ENCODE measurements around the gene ZNF608. TPM values are rescaled to one million over a fixed set of nuclear protein-coding genes. Genes with fewer than 3 reads are reported as not detected.

ZNF608 gene
- total and polyA plus RNA-seq, 10 donors = 5.8 to 14.4 (median 10.2) TPM

DNA sequence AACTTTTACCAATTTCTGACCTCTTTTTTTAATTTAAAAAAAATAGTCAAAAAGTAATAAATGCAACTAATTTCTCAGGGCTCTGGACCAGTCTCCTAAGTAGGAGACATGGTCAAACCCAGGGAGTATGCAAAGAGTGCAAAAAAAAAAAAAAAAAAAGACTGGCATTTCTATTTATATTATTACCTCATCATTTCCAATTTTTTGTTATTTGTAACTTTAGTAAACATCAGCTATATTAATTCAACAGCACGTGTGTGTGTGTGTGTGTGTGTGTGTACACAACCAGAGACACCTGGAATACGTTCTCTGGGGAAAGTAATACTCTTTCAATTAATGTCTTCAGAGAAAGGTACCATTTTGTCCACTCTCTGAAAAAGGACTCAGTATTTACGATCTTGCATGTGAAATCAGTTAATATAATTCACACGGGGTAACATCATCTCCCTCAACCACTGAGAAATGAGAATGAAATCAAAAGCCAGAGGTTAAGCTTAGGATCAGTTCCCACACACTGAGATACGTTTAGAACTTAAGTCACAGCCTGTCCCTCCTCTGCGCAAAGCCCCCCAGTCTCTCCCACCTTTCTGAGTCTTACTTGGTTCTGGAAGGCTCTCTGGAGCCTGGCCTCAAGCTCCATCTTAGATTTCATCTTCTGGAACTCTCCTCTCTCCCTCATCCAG is 21.9 kb downstream of the ZNF608 start:
- Histone ChIP-seq H3K4me3 (peak overlapping the region in 1 of 8 donors; percentile 25), H3K36me3 (no peaks in the 10 kb centered on the region), H3K27ac (peak overlapping the region in 2 of 8 donors; percentile 3 to 29), H3K4me1 (peaks cover 0 to 29% (median 0%) of the 10 kb centered on the region in 6 donors), H3K9me3 (no peaks in the 10 kb centered on the region), H3K27me3 (replicated peaks in 1 of 7) (no peaks in the 10 kb centered on the region)
- no peak for DNase-seq
- intact Hi-C loops (cut with DNase I; ENCODE audit: low total_unique reads) = no loop called here
- no peak for TF ChIP-seq POLR2A (IDR thresholded peaks at IDR 0.05)
- TF ChIP-seq, protein P1, sequence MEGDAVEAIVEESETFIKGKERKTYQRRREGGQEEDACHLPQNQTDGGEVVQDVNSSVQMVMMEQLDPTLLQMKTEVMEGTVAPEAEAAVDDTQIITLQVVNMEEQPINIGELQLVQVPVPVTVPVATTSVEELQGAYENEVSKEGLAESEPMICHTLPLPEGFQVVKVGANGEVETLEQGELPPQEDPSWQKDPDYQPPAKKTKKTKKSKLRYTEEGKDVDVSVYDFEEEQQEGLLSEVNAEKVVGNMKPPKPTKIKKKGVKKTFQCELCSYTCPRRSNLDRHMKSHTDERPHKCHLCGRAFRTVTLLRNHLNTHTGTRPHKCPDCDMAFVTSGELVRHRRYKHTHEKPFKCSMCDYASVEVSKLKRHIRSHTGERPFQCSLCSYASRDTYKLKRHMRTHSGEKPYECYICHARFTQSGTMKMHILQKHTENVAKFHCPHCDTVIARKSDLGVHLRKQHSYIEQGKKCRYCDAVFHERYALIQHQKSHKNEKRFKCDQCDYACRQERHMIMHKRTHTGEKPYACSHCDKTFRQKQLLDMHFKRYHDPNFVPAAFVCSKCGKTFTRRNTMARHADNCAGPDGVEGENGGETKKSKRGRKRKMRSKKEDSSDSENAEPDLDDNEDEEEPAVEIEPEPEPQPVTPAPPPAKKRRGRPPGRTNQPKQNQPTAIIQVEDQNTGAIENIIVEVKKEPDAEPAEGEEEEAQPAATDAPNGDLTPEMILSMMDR (IDR thresholded peaks at IDR 0.05 in 8 of 11, conservative IDR thresholded peaks at IDR 0.05 in 3 of 11) = no peak
- TF ChIP-seq POLR2AphosphoS5 (IDR thresholded peaks at IDR 0.05) = no peak
- 79 to 86% (median 82%) methylated on average over 6 of the region's 6 CpGs for WGBS, 5 donors

DNA sequence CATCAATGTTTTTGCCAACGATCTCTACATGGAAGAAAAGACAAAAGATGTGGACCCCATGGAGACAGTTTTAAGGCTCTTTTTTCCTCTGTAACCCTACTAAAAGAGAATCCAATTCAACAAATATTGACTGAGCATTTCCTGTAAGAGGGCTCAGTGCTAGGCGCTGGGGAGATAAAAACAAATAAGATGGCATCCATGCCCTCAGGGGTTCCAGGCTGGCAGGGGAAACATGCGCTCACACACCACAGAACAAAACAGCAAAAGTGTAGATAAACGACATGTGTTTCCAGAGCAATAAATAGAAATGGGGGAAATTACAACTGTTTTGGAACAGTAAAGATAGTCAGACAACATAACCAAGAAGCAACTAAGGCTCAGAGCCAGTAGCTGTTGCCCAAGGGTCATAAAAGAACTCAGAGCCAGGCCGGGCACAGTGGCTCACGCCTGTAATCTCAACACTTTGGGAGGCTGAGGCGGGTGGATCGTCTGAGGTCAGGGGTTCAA is 25.2 kb downstream of the ZNF608 start:
- no peak for DNase-seq
- Histone ChIP-seq H3K27ac (no peak overlapping the region), H3K4me3 (no peak overlapping the region), H3K36me3 (no peaks in the 10 kb centered on the region), H3K4me1 (peaks cover 0 to 51% (median 6%) of the 10 kb centered on the region in 6 donors), H3K27me3 (replicated peaks in 1 of 7) (no peaks in the 10 kb centered on the region), H3K9me3 (no peaks in the 10 kb centered on the region)
- intact Hi-C loops (cut with DNase I; ENCODE audit: low total_unique reads) = no loop called here
- TF ChIP-seq, protein P1 (IDR thresholded peaks at IDR 0.05 in 8 of 11, conservative IDR thresholded peaks at IDR 0.05 in 3 of 11) = no peak
- TF ChIP-seq POLR2AphosphoS5 (IDR thresholded peaks at IDR 0.05) = no peak
- TF ChIP-seq POLR2A (IDR thresholded peaks at IDR 0.05) = no peak
- WGBS, 5 donors = 87 to 95% (median 90%) methylated on average over 8 of the region's 8 CpGs

DNA sequence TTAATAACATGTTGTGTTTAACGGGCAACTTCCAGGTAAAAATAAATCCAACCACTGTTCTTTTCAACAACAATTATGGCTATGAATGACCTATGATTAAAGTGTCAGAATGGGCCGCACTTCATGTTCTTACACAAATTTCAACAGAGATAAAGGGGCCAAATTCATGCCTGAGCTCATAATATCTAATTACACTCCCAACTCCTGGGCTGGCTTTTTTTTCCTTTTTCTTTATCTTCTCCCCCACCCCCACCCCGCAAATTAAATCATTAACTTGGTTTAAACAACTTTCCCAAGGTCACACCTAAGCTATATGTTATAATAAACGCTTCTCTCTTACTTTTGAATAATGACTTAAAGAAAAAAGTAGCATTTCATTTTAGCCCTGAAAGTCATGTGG is 25.8 kb downstream of the ZNF608 start:
- WGBS, 5 donors = 89 to 94% (median 92%) methylated on average over 4 of the region's 4 CpGs
- no peak overlapping the region for H3K4me3 ChIP-seq
- H3K27ac ChIP-seq = no peak overlapping the region
- peaks cover 0 to 48% (median 6%) of the 10 kb centered on the region in 6 donors for H3K4me1 ChIP-seq
- H3K27me3 ChIP-seq (replicated peaks in 1 of 7) = no peaks in the 10 kb centered on the region
- no peaks in the 10 kb centered on the region for H3K36me3 ChIP-seq
- intact Hi-C loops (cut with DNase I; ENCODE audit: low total_unique reads) = no loop called here
- no peak for TF ChIP-seq POLR2A (IDR thresholded peaks at IDR 0.05)
- TF ChIP-seq POLR2AphosphoS5 (IDR thresholded peaks at IDR 0.05) = no peak
- TF ChIP-seq, protein P1 (IDR thresholded peaks at IDR 0.05 in 8 of 11, conservative IDR thresholded peaks at IDR 0.05 in 3 of 11) = no peak
- H3K9me3 ChIP-seq = no peaks in the 10 kb centered on the region
- DNase-seq = no peak

DNA sequence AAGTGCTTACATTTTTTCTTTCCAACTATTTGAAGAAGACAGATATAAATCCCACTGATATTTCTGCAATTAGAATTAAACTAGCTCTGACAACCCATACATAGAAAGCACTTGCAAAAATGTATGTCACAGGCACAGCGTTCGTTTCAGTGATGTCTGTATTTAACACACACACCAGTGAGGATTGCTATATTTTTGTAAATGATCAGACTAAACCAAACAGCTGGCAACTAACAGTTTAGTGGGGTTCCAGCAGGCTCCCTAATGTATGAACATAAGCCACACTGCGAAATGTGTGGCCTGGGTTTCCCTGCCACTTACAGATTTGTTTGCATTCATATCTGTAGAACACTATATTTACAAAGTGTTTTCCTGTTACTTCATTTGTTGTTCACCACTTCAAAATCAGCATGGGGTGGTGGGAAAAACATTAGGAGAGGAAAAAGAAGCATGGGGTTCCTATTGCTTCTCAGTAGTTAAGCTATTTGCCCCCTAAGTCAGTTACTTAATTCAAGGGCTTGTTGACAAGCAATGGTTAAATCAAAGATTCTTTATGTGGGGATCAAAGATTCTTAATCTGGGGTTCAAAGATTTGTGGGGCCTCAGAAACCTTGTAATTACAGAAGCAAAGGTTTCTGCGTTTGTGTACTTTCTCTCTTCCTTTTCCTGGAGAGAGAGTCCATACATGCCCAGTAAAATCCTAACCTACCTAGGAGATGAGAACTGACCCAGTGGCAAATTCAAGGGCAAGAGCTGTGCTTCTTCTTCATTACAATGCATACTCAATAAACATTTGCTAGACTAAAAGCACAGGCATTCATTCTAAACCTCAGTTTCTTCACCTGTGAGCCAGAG is 27.1 kb downstream of the ZNF608 start:
- no peaks in the 10 kb centered on the region for H3K27me3 ChIP-seq (replicated peaks in 1 of 7)
- intact Hi-C loops (cut with DNase I; ENCODE audit: low total_unique reads) = no loop called here
- H3K27ac ChIP-seq = no peak overlapping the region
- H3K9me3 ChIP-seq = no peaks in the 10 kb centered on the region
- no peak for TF ChIP-seq POLR2A (IDR thresholded peaks at IDR 0.05)
- no peak for TF ChIP-seq POLR2AphosphoS5 (IDR thresholded peaks at IDR 0.05)
- TF ChIP-seq, protein P1 (IDR thresholded peaks at IDR 0.05 in 8 of 11, conservative IDR thresholded peaks at IDR 0.05 in 3 of 11) = no peak
- 74 to 83% (median 79%) methylated on average over 4 of the region's 4 CpGs for WGBS, 5 donors
- H3K4me1 ChIP-seq = peaks cover 0 to 45% (median 7%) of the 10 kb centered on the region in 6 donors
- no peak for DNase-seq
- H3K36me3 ChIP-seq = no peaks in the 10 kb centered on the region
- no peak overlapping the region for H3K4me3 ChIP-seq
